ENCODE data around the gene STX5. TPM values are rescaled to one million over a fixed set of nuclear protein-coding genes. Genes with fewer than 3 reads are reported as not detected.

Gene STX5
- total and polyA plus RNA-seq, 11 donors, result 8.6 to 36.1 (median 18.9) TPM

GRCh38 chr11:62805961-62806441 is 25.9 kb downstream of the STX5 start:
- Histone ChIP-seq H3K4me3 (peak overlapping the region; percentile 41 to 100 (median 83)), H3K27me3 (no peaks in the 10 kb centered on the region), H3K4me1 (peaks cover 0 to 39% (median 22%) of the 10 kb centered on the region in 12 donors), H3K27ac (peak overlapping the region; percentile 58 to 95 (median 92)), H3K36me3 (peaks cover 0 to 36% (median 27%) of the 10 kb centered on the region in 9 donors), H3K9me3 (no peaks in the 10 kb centered on the region)
- no peak for TF ChIP-seq CTCF (IDR thresholded peaks at IDR 0.05)
- TF ChIP-seq POLR2A (IDR thresholded peaks at IDR 0.05), result no peak
- DNase-seq, result no peak
- intact Hi-C loops (cut with DNase I), result loop anchor here in 4 of 10 donors (1.0 to 2.0 kb wide), 4 partner anchors 19 to 36 kb away; partner anchors contain the start of genes TMEM179B (in 1 of the 4) and WDR74 (in 1 of the 4)
- ATAC-seq, result peak in 3 of 4 donors; percentile 2 to 5 (median 3)
- WGBS, 4 donors, result 14 to 22% (median 17%) methylated on average over 10 to 12 of the region's 12 CpGs

- ATAC-seq (peak; percentile 91 to 96 (median 94)), DNase-seq (peak; percentile 95 to 98 (median 95))
- Histone ChIP-seq H3K36me3 (peaks cover 0 to 43% (median 35%) of the 10 kb centered on the region in 9 donors), H3K4me3 (peak within 1 kb of the TSS; percentile 76 to 100 (median 86)), H3K27ac (peak within 1 kb of the TSS; percentile 58 to 95 (median 92)), H3K4me1 (peaks cover 0 to 39% (median 22%) of the 10 kb centered on the region in 12 donors), H3K27me3 (no peaks in the 10 kb centered on the region), H3K9me3 (no peaks in the 10 kb centered on the region)
- TF ChIP-seq CTCF (IDR thresholded peaks at IDR 0.05) (peak in 4 of 12 donors; percentile 17 to 24 (median 20)), POLR2A (IDR thresholded peaks at IDR 0.05) (peak; percentile 99 to 100)
- intact Hi-C loops (cut with DNase I), result loop anchor here in 4 of 10 donors (1.0 to 2.0 kb wide), 4 partner anchors 18 to 37 kb away; partner anchors contain the start of genes TMEM179B (in 1 of the 4) and WDR74 (in 1 of the 4)
- WGBS, 4 donors, result 0 to 1% (median 0%) methylated on average over 38 to 77 of the region's 77 CpGs
Measured at GRCh38 chr11:62805076-62805892, 26.6 kb downstream of the STX5 start, which contains the start of gene NXF1. Gene NXF1, minus strand, starts transcription at chr11:62805440. Its CDS starts 84 bp downstream, at chr11:62805356.

- WGBS, 4 donors, result 4% methylated on average over 14 of the region's 14 CpGs
- intact Hi-C loops (cut with DNase I), result loop anchor here in 4 of 10 donors (1.0 to 2.0 kb wide), 4 partner anchors 18 to 38 kb away; partner anchors contain the start of genes TMEM179B (in 1 of the 4) and WDR74 (in 1 of the 4)
- Histone ChIP-seq H3K9me3 (no peaks in the 10 kb centered on the region), H3K27ac (peak overlapping the region; percentile 58 to 95 (median 92)), H3K4me1 (peaks cover 0 to 39% (median 22%) of the 10 kb centered on the region in 12 donors), H3K4me3 (peak overlapping the region; percentile 76 to 100 (median 86)), H3K27me3 (no peaks in the 10 kb centered on the region), H3K36me3 (peaks cover 0 to 51% (median 43%) of the 10 kb centered on the region in 9 donors)
- ATAC-seq (peak in 1 of 4 donors; percentile 8), DNase-seq (no peak)
- TF ChIP-seq CTCF (IDR thresholded peaks at IDR 0.05) (no peak), POLR2A (IDR thresholded peaks at IDR 0.05) (no peak)
Measured at GRCh38 chr11:62804310-62805075, 27.4 kb downstream of the STX5 start.
